ENCODE measurements around the gene NAMPT.

NAMPT gene

GRCh38 chr7:106273009-106273668, 11.6 kb downstream of the NAMPT start:
- DNase-seq (ENCODE audit: insufficient read length, low spot score) (no peak), FAIRE-seq (no peak)
- TF ChIP-seq POLR2A (IDR thresholded peaks at IDR 0.05; ENCODE audit: low read depth, low read length), result no peak

GRCh38 chr7:106270122-106270977, 14.4 kb downstream of the NAMPT start:
- FAIRE-seq (no peak), DNase-seq (ENCODE audit: insufficient read length, low spot score) (no peak)
- no peak for TF ChIP-seq POLR2A (IDR thresholded peaks at IDR 0.05; ENCODE audit: low read depth, low read length)

- no peak for DNase-seq (ENCODE audit: insufficient read length, low spot score)
- no peak for FAIRE-seq
- no peak for TF ChIP-seq POLR2A (IDR thresholded peaks at IDR 0.05; ENCODE audit: low read depth, low read length)
Measured at GRCh38 chr7:106269254-106269961, 15.4 kb downstream of the NAMPT start.

GRCh38 chr7:106265133-106265532, 19.6 kb downstream of the NAMPT start:
- DNase-seq (ENCODE audit: insufficient read length, low spot score) (no peak), FAIRE-seq (no peak)
- TF ChIP-seq POLR2A (IDR thresholded peaks at IDR 0.05; ENCODE audit: low read depth, low read length), result no peak

- DNase-seq (ENCODE audit: insufficient read length, low spot score), result no peak
- no peak for FAIRE-seq
- no peak for TF ChIP-seq POLR2A (IDR thresholded peaks at IDR 0.05; ENCODE audit: low read depth, low read length)
Measured at GRCh38 chr7:106262221-106262881, 22.4 kb downstream of the NAMPT start.

- no peak for FAIRE-seq
- no peak for DNase-seq (ENCODE audit: insufficient read length, low spot score)
- no peak for TF ChIP-seq POLR2A (IDR thresholded peaks at IDR 0.05; ENCODE audit: low read depth, low read length)
Measured at GRCh38 chr7:106260136-106260561, 24.6 kb downstream of the NAMPT start.

GRCh38 chr7:106258789-106259188, 26.0 kb downstream of the NAMPT start:
- peak; percentile 67 for FAIRE-seq
- no peak for DNase-seq (ENCODE audit: insufficient read length, low spot score)
- no peak for TF ChIP-seq POLR2A (IDR thresholded peaks at IDR 0.05; ENCODE audit: low read depth, low read length)

GRCh38 chr7:106257752-106258151, 27.0 kb downstream of the NAMPT start:
- TF ChIP-seq POLR2A (IDR thresholded peaks at IDR 0.05; ENCODE audit: low read depth, low read length), result no peak

GRCh38 chr7:106256144-106256543, 28.6 kb downstream of the NAMPT start:
- TF ChIP-seq POLR2A (IDR thresholded peaks at IDR 0.05; ENCODE audit: low read depth, low read length), result no peak
- no peak for FAIRE-seq
- no peak for DNase-seq (ENCODE audit: insufficient read length, low spot score)

More at GRCh38 chr7:106257752-106258151, 27.0 kb downstream of the NAMPT start:
- FAIRE-seq (no peak), DNase-seq (ENCODE audit: insufficient read length, low spot score) (no peak)

GRCh38 chr7:106255246-106255645, 29.5 kb downstream of the NAMPT start:
- FAIRE-seq (no peak), DNase-seq (ENCODE audit: insufficient read length, low spot score) (no peak)
- TF ChIP-seq POLR2A (IDR thresholded peaks at IDR 0.05; ENCODE audit: low read depth, low read length), result no peak

- DNase-seq (ENCODE audit: insufficient read length, low spot score), result no peak
- TF ChIP-seq POLR2A (IDR thresholded peaks at IDR 0.05; ENCODE audit: low read depth, low read length), result no peak
- FAIRE-seq, result peak; percentile 55
Measured at GRCh38 chr7:106254525-106255116, 30.2 kb downstream of the NAMPT start.

GRCh38 chr7:106252568-106252967, 32.2 kb downstream of the NAMPT start:
- DNase-seq (ENCODE audit: insufficient read length, low spot score), result no peak
- no peak for FAIRE-seq
- no peak for TF ChIP-seq POLR2A (IDR thresholded peaks at IDR 0.05; ENCODE audit: low read depth, low read length)

GRCh38 chr7:106249488-106249887, 35.3 kb downstream of the NAMPT start:
- DNase-seq (ENCODE audit: insufficient read length, low spot score) (no peak), FAIRE-seq (no peak)
- TF ChIP-seq POLR2A (IDR thresholded peaks at IDR 0.05; ENCODE audit: low read depth, low read length), result no peak

Data from H54 (cell line).